HepG2 (cell line): Measurements from ENCODE around the gene DEFB112. TPM values are rescaled to one million over a fixed set of nuclear protein-coding genes. Genes with fewer than 3 reads are reported as not detected.

Experiments
- AHR ChIP-seq: IDR thresholded peaks from 2 replicates; pipeline ENCODE4 v1.6.1; 2018; ENCODE audit warnings: missing genetic modification reagents, missing compliant biosample characterization
- CEBPB ChIP-seq: IDR thresholded peaks from 2 replicates; pipeline ENCODE4 v1.6.1; 2011; ENCODE audit warnings: low read depth, low read length, improper control_type of control experiment, borderline replicate concordance
- DPF2 ChIP-seq: sonication (generic); formaldehyde crosslinking; IDR thresholded peaks from 2 replicates; pipeline ENCODE4 v1.4.0; 2020; ENCODE audit warnings: mild to moderate bottlenecking, low read depth, missing genetic modification reagents, borderline replicate concordance
- KLF15 ChIP-seq: sonication (generic); formaldehyde crosslinking; IDR thresholded peaks from 2 replicates; pipeline ENCODE4 v1.8.1; 2023; ENCODE audit warnings: borderline replicate concordance, mild to moderate bottlenecking, inconsistent platforms, missing genetic modification reagents, mixed read lengths
- MED8 ChIP-seq: sonication (generic); formaldehyde crosslinking; IDR thresholded peaks from 2 replicates; pipeline ENCODE4 v1.8.1; 2023; ENCODE audit warnings: mild to moderate bottlenecking, missing genetic modification reagents; ENCODE audit not compliant: insufficient replicate concordance
- NONO ChIP-seq, 2 experiments: fragments of 450-650 bp in 1 of 2; sonication (generic) in 1 of 2; formaldehyde crosslinking in 1 of 2; IDR thresholded peaks in 1 of 2; conservative IDR thresholded peaks in 1 of 2; 2 replicates each; pipeline versions ENCODE4 v1.6.1 to v1.8.0; 2017 to 2022; ENCODE audit warnings: mild to moderate bottlenecking in 1 of 2, missing genetic modification reagents in 1 of 2, moderate library complexity in 1 of 2
- NRL ChIP-seq: sonication (generic); formaldehyde crosslinking; IDR thresholded peaks from 2 replicates; pipeline ENCODE4 v1.5.0; 2020; ENCODE audit warnings: missing genetic modification reagents, mild to moderate bottlenecking, moderate library complexity, borderline replicate concordance
- PAF1 ChIP-seq: IDR thresholded peaks from 2 replicates; pipeline ENCODE4 v1.6.1; 2016; ENCODE audit warnings: missing genetic modification reagents, missing compliant biosample characterization
- RARA ChIP-seq: IDR thresholded peaks from 2 replicates; pipeline ENCODE4 v1.6.1; 2016; ENCODE audit warnings: missing genetic modification reagents, missing compliant biosample characterization
- ZBTB20 ChIP-seq: sonication (generic); formaldehyde crosslinking; IDR thresholded peaks from 2 replicates; pipeline ENCODE4 v1.8.1; 2023; ENCODE audit warnings: missing genetic modification reagents, low read depth, mild to moderate bottlenecking, borderline replicate concordance
- ZNF124 ChIP-seq: sonication (generic); formaldehyde crosslinking; IDR thresholded peaks from 2 replicates; pipeline ENCODE4 v1.4.0; 2020; ENCODE audit warnings: missing genetic modification reagents
- polyA plus RNA-seq, 8 experiments: library from polyadenylated mRNA; depleted of rRNA in 3 of 8; stranded (reverse) in 7 of 8; unstranded in 1 of 8; fragments of >200 nt; fragmentation: Illumina TruSeq in 4 of 8; extraction: Trizol in 4 of 8; gene quantifications; 2 replicates each; pipeline versions ENCODE4 v1.2.1 to v1.2.3, GENCODE V29; 2011 to 2016; ENCODE audit warnings: low read depth in 4 of 8, missing spikeins in 1 of 8, mixed read lengths in 1 of 8; ENCODE audit not compliant: insufficient read depth in 1 of 8
- total RNA-seq, 5 experiments: library from RNA; depleted of rRNA; stranded (reverse); fragments of >200 nt; fragmentation: Illumina TruSeq; extraction: Trizol; gene quantifications; 2 replicates each; pipeline ENCODE4 v1.2.3, GENCODE V29; 2016; ENCODE audit warnings: low read depth in 1 of 5
- TF ChIP-seq, protein P1 (sequence below): sonication (generic); formaldehyde crosslinking; IDR thresholded peaks from 2 replicates; pipeline ENCODE4 v1.4.0; 2020; ENCODE audit warnings: missing genetic modification reagents
- TF ChIP-seq, protein P2 (sequence below): sonication (generic); formaldehyde crosslinking; IDR thresholded peaks from 2 replicates; pipeline ENCODE4 v1.4.0; 2020; ENCODE audit warnings: missing genetic modification reagents
- TF ChIP-seq, protein P3 (sequence below): sonication (generic); formaldehyde crosslinking; IDR thresholded peaks from 2 replicates; pipeline ENCODE4 v1.5.0; 2020; ENCODE audit warnings: missing genetic modification reagents
- TF ChIP-seq, protein P4 (sequence below): sonication (generic); formaldehyde crosslinking; IDR thresholded peaks from 2 replicates; pipeline ENCODE4 v1.5.0; 2020; ENCODE audit warnings: mild to moderate bottlenecking, missing genetic modification reagents
- TF ChIP-seq, protein P5 (sequence below): IDR thresholded peaks from 2 replicates; pipeline ENCODE4 v1.6.1; 2016; ENCODE audit warnings: missing genetic modification reagents, missing compliant biosample characterization
- TF ChIP-seq, protein P6 (sequence below): sonication (generic); IDR thresholded peaks from 2 replicates; pipeline ENCODE4 v1.6.1; 2016; ENCODE audit warnings: low read depth, borderline replicate concordance

The DEFB112 gene
- total and polyA plus RNA-seq, 2 of the 13 experiments (the other 11 are each of a cell fraction or from before 2014, with no cell fraction given): not detected

DNA sequence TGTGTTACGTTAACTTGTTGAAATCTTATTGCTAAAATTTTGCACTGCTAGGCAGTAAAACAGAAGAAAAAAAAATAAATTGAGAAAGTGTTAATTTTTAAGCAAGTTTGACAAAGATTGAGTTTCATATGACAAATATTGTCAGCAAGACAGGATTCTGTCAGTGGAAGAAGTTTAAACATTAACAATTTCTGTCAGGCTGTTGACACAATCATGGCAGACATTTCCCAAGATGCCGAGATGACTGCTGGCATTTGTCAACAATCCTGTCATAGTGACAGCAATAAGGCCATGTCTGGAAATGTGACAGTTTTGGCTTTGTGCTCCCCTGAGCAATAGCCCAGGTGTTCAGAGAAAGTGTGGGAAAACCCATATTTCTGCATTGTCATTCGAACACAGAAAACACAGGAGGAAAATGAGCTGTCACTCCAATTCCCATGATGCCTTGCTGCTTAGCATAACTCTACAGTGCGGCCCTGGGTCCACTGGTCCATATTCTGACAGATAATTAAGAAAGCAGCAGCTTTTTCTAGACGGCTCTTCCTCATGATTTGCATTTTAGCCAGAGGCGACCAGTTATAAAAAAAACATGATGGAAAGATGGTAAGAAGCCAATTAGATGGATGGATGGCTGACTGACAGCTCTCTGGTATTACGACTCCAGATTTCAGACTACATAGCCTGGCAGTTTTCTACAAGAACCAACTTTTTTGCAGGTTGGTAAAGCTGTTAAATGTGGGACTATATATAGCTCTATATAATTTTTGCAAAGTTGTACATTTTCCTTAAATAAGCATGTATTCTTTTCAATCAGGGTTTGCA, 43.6 kb upstream of the DEFB112 start (continued):
- TF ChIP-seq, protein P1, sequence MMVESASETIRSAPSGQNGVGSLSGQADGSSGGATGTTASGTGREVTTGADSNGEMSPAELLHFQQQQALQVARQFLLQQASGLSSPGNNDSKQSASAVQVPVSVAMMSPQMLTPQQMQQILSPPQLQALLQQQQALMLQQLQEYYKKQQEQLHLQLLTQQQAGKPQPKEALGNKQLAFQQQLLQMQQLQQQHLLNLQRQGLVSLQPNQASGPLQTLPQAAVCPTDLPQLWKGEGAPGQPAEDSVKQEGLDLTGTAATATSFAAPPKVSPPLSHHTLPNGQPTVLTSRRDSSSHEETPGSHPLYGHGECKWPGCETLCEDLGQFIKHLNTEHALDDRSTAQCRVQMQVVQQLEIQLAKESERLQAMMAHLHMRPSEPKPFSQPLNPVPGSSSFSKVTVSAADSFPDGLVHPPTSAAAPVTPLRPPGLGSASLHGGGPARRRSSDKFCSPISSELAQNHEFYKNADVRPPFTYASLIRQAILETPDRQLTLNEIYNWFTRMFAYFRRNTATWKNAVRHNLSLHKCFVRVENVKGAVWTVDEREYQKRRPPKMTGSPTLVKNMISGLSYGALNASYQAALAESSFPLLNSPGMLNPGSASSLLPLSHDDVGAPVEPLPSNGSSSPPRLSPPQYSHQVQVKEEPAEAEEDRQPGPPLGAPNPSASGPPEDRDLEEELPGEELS (CRISPR knock-in tag): peak; percentile 96
- TF ChIP-seq KLF15 (CRISPR knock-in tag): no peak
- TF ChIP-seq, protein P2, sequence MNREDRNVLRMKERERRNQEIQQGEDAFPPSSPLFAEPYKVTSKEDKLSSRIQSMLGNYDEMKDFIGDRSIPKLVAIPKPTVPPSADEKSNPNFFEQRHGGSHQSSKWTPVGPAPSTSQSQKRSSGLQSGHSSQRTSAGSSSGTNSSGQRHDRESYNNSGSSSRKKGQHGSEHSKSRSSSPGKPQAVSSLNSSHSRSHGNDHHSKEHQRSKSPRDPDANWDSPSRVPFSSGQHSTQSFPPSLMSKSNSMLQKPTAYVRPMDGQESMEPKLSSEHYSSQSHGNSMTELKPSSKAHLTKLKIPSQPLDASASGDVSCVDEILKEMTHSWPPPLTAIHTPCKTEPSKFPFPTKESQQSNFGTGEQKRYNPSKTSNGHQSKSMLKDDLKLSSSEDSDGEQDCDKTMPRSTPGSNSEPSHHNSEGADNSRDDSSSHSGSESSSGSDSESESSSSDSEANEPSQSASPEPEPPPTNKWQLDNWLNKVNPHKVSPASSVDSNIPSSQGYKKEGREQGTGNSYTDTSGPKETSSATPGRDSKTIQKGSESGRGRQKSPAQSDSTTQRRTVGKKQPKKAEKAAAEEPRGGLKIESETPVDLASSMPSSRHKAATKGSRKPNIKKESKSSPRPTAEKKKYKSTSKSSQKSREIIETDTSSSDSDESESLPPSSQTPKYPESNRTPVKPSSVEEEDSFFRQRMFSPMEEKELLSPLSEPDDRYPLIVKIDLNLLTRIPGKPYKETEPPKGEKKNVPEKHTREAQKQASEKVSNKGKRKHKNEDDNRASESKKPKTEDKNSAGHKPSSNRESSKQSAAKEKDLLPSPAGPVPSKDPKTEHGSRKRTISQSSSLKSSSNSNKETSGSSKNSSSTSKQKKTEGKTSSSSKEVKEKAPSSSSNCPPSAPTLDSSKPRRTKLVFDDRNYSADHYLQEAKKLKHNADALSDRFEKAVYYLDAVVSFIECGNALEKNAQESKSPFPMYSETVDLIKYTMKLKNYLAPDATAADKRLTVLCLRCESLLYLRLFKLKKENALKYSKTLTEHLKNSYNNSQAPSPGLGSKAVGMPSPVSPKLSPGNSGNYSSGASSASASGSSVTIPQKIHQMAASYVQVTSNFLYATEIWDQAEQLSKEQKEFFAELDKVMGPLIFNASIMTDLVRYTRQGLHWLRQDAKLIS (CRISPR knock-in tag): no peak
- TF ChIP-seq ZNF124 (CRISPR knock-in tag): no peak
- no peak for TF ChIP-seq AHR (CRISPR knock-in tag)
- peak; percentile 97 for TF ChIP-seq CEBPB
- TF ChIP-seq, protein P3, sequence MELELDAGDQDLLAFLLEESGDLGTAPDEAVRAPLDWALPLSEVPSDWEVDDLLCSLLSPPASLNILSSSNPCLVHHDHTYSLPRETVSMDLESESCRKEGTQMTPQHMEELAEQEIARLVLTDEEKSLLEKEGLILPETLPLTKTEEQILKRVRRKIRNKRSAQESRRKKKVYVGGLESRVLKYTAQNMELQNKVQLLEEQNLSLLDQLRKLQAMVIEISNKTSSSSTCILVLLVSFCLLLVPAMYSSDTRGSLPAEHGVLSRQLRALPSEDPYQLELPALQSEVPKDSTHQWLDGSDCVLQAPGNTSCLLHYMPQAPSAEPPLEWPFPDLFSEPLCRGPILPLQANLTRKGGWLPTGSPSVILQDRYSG (CRISPR knock-in tag): 0 out of 2 replicates have a peak, but pooled peaks have one; percentile 52
- no peak for TF ChIP-seq NRL (CRISPR knock-in tag)
- peak; percentile 86 for TF ChIP-seq DPF2 (CRISPR knock-in tag)
- TF ChIP-seq RARA (CRISPR knock-in tag): peak; percentile 75
- no peak for TF ChIP-seq NONO (IDR thresholded peaks at IDR 0.05)
- TF ChIP-seq NONO (CRISPR knock-in tag; conservative IDR thresholded peaks at IDR 0.05): no peak
- TF ChIP-seq, protein P4, sequence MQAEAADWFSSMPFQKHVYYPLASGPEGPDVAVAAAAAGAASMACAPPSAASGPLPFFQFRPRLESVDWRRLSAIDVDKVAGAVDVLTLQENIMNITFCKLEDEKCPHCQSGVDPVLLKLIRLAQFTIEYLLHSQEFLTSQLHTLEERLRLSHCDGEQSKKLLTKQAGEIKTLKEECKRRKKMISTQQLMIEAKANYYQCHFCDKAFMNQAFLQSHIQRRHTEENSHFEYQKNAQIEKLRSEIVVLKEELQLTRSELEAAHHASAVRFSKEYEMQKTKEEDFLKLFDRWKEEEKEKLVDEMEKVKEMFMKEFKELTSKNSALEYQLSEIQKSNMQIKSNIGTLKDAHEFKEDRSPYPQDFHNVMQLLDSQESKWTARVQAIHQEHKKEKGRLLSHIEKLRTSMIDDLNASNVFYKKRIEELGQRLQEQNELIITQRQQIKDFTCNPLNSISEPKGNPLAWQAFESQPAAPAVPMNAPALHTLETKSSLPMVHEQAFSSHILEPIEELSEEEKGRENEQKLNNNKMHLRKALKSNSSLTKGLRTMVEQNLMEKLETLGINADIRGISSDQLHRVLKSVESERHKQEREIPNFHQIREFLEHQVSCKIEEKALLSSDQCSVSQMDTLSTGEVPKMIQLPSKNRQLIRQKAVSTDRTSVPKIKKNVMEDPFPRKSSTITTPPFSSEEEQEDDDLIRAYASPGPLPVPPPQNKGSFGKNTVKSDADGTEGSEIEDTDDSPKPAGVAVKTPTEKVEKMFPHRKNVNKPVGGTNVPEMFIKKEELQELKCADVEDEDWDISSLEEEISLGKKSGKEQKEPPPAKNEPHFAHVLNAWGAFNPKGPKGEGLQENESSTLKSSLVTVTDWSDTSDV (CRISPR knock-in tag): no peak
- TF ChIP-seq, protein P5, sequence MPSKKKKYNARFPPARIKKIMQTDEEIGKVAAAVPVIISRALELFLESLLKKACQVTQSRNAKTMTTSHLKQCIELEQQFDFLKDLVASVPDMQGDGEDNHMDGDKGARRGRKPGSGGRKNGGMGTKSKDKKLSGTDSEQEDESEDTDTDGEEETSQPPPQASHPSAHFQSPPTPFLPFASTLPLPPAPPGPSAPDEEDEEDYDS (CRISPR knock-in tag): peak; percentile 39; the same call in 1 of the 2 replicates
- no peak for TF ChIP-seq MED8 (CRISPR knock-in tag)
- TF ChIP-seq, protein P6, sequence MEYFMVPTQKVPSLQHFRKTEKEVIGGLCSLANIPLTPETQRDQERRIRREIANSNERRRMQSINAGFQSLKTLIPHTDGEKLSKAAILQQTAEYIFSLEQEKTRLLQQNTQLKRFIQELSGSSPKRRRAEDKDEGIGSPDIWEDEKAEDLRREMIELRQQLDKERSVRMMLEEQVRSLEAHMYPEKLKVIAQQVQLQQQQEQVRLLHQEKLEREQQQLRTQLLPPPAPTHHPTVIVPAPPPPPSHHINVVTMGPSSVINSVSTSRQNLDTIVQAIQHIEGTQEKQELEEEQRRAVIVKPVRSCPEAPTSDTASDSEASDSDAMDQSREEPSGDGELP: peak; percentile 87
- TF ChIP-seq ZBTB20: peak; percentile 77; the same call in 1 of the 2 replicates
- TF ChIP-seq PAF1 (CRISPR knock-in tag): no peak
